ENCODE measurements around the gene FAM20C.
"Not testable (repeated sequence)": the region's sequence is repeated elsewhere in the genome, so short reads cannot be mapped to it uniquely, and the experiment has no call there.

The FAM20C gene

DNA sequence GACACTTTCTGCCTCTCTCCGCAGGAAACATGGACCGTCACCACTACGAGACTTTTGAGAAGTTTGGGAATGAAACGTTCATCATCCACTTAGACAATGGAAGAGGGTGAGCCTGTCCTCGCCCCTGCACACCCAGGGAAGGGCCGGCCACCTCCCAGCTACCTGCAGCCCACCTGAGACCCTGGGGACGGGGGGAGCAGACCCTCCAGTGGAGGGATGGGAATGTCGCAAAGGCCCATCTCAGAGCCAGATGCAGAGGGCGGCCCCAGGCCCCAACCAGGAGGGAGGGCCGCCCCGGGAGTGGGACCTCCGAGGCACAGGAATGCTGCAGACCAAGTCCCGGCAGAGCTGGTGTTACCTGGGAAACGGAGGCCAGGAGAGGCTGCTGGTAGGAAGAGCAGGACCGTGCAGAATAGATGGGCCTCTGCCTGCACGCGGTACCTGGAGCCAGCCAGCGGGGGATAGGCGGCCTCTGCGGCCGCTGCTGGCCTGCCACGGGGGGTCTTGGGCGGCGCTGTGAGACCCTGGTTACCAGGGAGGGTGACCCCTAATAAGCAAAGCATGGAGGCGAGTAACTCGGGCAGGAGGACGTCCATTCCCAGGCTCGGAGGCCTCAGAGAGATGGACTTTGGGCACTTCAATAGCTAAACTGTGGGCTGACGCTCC, 64.7 kb downstream of the FAM20C start:
- DNase-seq (ENCODE audit: low read depth in 2 of 2), result no peak

DNA sequence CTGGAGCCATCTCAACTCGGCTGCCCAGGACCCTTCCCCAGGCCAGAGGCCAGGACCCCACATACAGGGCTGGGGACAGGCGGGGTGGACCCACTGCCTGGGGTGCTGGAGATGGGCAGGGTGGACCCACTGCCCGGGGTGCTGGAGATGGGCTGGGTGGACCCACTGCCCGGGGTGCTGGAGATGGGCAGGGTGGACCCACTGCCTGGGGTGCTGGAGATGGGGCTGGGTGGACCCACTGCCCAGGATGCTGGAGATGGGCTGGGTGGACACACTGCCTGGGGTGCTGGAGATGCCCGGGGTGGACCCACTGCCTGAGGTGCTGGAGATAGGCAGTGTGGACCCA, 65.2 kb downstream of the FAM20C start:
- no peak for DNase-seq (ENCODE audit: low read depth in 2 of 2)

DNA sequence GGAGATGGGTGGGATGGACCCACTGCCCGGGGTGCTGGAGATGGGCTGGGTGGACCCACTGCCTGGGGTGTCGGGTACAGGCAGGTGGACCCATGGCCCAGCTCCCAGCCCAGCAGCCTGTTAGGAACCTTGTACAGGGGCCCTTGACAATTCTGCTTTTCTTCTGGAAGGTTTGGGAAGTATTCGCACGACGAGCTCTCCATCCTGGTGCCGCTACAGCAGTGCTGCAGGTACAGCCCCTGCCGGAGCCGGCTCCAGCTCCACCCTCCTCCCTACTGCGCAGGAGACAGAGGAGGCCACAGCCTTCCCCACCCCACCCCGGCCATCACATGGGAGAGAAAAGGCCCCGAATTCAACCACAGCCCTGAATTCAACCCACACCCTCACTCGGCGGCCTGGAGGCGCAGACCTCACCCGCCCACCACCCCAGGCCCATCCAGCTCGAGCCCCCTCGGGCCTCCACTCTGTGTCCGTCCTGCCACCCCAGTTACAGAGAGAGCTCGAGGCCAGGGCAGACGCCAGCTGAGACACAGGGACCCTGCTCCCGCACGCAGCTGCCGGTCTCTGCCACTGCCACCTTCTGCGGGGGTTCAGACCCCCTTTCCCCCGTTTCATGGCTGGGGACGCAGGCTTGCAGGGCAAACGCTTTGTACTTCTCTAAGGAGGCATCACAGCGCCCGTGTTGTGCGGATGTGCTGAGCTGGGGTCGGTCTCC, 66.3 kb downstream of the FAM20C start:
- no peak for DNase-seq (ENCODE audit: low read depth in 2 of 2)

DNA sequence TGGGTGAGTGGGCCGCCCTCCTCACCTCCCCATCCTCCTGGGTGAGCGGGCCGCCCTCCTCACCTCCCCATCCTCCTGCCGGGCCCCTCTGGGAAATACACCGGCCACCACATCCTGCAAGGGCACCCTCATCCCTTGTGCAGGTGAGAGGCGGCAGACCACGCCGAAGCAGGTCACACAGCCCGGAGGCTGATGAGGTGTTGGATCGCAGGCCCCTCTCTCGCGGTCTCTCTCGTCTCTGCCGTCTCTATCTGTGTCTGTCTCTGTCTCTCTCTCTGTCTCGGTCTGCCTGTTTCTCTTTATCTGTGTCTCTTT, 66.8 kb downstream of the FAM20C start:
- DNase-seq (ENCODE audit: low read depth in 2 of 2), result no peak

DNA sequence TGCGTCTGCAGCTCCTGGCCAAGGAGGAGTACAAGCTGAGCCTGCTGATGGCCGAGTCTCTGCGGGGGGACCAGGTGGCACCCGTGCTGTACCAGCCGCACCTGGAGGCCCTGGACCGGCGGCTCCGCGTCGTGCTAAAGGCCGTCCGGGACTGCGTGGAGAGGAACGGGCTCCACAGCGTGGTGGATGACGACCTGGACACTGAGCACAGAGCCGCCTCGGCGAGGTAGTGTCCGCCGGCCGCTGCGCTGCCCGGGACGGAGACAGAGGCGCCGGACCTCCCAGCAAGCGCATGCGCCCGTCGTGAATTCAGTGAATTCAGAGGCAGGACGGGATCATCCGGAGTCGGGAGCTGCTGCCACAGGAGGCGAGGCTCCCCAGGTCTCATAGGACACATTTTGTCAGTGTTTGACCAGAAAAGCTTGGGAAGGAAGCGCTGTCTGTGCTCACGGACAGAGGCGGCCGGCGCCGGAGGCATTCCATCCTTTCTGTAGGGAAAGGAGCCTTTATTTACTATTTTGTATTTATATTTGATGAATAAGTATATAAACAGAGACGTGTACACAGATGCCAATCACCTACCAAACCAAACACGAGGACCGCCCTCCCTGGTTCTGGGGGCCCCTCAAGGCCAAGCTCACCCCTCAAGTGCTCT, 67.5 kb downstream of the FAM20C start:
- DNase-seq (ENCODE audit: low read depth in 2 of 2), result no peak

DNA sequence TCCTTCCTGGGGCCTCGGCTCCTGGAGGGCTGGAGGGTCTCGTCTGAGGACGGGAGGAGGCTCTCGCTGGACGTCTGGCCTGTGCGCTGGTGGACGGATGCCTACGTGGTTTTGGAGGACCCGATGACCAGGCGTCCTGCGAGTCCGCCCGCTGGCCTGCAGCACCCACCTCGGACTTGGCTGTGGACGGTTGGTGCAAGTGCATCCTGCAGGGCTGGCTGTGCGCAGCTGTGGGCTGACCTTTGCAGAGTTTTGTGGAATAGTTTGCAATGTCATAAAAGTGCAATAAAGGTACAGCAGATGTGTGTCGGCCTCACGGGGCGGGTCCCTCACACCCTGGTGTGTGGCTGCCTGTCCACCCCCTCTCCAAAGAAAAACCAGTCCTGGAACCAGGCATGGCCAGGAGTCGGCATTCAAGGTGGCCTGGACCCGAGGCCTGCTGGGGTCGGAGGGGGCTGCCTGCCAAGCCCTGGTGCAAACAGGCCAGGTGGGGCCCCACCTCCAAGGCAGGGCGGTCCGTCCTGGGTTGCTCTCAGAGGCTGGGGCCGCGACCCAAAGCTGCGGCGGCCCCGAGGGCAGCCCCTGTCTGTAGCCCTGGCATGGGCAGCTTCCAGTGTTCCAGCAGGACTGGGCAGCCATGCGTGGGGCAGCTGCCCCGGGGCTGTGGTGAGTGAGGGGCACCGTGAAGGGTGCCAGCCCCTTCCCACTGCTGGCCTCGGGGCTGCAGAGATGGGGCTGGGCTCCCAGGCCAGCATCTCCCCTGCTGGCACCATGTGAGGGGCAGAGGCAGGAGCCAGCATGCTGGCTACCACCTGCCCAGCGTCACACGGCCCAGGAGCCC, 68.3 kb downstream of the FAM20C start:
- DNase-seq (ENCODE audit: low read depth in 2 of 2), result no peak

DNA sequence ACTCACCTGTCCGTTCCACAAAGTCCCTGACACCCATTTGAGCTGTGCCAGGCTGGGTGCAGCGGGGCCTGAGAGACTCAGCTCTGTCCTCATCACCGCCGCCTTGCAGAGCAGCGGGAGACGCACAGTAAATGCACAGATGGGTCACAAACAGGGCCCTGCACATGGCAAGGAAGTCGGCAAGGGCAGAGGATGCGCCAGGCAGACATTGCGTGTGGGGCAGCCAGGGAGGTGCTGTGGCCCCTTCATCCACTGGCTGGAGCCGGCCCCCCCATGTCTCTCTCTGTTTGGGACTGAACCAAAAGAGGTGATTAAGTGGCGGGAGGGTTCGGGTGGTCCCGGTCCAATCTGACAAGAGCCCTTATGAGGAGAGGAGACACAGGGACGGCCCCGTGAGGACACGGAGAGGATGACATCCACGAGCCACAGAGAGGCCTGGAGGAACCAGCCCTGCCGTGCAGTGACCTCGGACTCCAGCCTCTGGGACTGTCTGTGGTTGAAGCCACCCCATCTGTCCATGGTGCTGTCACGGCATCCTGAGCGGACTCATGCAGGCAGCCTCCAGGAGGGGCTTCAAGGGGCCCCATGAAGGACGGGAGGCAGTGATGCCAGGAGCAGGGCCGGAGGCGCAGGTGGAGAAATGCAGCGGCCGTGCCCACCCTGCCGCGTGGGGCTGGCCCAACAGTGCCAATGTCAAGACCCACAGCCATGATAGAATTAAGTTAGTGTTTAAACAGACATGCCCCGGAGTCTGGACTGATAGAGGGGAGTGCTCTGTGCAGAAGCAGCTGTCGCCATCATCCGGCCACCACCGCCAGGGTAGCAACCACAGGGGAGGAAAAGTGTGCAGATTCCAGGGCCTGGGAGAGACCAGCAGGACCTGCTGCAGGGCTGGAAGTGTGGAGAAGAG, 69.2 kb downstream of the FAM20C start:
- no peak for DNase-seq (ENCODE audit: low read depth in 2 of 2)

DNA sequence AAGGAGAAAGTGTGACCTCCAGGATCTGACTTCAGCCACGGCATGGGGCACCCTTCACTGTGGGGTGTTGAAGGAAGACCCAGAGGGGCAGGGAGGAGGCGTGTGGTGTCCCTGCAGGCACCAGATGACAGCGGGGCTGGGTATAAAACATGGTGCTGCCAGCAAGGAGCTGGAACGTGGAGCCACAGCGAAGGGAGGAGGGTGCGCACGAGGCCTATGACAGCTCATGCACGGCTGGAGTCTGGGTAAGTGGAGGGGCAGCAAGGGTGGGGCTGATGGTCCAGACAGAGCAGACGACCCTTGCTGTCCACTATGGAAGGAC, 69.8 kb downstream of the FAM20C start:
- DNase-seq (ENCODE audit: low read depth in 2 of 2), result no peak

DNA sequence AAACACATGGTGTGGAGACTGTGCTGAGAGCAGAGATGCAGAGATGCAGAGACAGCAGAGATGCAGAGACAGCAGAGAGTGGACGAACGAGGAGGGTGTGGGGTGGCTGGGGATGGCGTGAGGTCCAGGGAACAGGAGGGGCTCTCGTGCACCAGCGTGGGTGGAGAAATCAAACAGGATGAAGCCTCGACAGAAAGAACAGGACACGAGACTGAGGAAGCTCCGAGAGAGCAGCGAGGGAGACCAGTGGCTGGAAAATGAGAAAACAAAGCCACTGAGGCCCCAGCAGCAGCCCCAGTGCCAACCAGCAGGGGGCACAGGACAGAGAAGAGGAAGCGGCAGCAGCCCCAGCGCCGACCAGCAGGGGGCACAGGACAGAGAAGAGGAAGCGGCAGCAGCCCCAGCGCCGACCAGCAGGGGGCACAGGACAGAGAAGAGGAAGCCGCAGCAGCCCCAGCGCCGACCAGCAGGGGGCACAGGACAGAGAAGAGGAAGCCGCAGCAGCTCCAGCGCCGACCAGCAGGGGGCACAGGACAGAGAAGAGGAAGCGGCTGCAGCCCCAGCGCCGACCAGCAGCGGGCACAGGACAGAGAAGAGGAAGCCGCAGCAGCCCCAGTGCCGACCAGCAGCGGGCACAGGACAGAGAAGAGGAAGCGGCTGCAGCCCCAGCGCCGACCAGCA, 70.4 kb downstream of the FAM20C start:
- DNase-seq (ENCODE audit: low read depth in 2 of 2), result not testable (repeated sequence)

DNA sequence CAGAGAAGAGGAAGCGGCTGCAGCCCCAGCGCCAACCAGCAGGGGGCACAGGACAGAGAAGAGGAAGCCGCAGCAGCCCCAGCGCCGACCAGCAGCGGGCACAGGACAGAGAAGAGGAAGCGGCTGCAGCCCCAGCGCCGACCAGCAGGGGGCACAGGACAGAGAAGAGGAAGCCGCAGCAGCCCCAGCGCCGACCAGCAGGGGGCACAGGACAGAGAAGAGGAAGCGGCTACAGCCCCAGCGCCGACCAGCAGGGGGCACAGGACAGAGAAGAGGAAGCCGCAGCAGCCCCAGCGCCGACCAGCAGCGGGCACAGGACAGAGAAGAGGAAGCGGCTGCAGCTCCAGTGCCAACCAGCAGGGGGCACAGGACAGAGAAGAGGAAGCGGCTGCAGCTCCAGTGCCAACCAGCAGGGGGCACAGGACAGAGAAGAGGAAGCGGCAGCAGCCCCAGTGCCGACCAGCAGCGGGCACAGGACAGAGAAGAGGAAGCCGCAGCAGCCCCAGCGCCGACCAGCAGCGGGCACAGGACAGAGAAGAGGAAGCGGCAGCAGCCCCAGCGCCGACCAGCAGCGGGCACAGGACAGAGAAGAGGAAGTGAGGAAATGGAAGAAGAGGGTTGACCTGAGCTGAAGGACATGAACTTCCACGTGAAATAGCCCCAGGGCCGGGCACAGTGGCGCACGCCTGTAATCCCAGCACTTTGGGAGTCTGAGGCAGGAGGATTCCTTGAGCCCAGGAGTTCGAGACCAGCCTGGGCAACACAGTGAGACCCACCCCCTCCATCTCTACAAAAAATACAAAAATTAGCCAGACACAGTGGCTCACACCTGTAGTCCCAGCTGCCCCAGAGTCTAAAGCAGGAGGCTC, 71.3 kb downstream of the FAM20C start:
- DNase-seq (ENCODE audit: low read depth in 2 of 2), result not testable (repeated sequence)

DNA sequence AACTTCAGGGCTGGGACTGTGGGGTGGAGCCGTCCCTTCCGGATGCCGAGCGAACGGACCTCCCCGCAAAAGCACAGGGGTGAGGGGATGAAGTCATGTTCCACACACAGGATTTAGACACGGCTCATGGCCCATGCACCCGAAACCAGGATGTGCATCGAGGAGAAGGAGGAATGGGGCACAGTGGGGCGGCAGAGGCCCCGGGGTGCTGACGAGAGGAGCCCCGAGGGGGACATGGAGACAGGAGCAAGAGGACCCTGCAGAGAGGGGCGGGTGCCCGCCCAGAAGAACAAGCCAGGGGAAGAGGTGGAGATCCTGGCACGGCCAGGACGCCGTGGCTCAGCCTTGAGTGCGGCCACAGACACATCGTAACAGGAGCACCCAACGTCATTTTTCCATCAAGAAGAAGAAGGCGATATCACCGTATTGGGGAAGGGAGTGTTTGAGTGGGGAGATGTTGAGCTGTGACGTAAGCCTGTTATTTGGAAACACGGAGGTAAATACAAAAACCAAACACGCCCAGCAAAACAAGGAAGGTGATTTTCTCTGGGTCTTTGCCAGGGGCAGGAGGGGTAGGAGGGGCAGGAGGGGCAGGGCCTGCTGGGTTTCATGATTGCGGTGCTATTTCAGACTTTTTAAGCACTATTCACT, 72.3 kb downstream of the FAM20C start:
- no peak for DNase-seq (ENCODE audit: low read depth in 2 of 2)

DNA sequence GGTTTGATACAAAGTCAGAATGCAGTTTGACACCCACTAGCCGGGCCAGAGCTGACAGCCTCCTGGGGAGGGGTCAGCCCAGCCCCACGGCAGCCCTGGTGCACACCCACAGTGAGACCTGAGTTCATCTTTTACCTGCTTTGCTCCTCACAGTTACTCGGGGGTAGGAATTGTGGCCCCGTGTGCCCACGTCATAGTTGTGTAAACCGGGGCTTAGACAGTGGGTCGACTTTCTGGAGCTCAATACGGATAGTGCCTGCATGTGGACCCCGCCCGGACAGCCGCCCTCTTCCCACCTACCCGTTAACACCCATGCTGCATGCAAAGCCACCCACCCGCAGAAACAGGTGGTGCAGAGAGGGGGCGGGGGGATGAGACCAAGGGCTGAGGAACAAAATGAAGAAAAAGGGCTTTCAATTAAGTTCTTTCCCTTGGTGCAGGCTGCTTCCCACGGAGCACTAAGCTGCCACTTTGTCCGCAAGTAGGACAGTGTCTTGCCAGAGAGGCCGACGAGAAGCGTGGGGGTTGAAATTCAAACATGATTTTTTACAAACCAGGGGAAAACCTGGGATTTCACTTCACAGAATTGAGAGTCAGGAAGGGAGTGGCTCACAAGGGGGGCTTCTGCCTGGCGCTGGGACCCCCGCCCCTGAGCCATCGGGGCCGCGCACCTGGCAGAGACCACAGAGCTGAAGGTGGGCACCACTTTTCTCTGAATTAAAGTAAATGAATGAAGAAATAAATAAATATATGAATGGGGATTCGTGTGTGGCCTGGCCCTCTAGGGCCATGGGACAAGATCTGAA, 73.0 kb downstream of the FAM20C start:
- DNase-seq (ENCODE audit: low read depth in 2 of 2), result no peak

DNA sequence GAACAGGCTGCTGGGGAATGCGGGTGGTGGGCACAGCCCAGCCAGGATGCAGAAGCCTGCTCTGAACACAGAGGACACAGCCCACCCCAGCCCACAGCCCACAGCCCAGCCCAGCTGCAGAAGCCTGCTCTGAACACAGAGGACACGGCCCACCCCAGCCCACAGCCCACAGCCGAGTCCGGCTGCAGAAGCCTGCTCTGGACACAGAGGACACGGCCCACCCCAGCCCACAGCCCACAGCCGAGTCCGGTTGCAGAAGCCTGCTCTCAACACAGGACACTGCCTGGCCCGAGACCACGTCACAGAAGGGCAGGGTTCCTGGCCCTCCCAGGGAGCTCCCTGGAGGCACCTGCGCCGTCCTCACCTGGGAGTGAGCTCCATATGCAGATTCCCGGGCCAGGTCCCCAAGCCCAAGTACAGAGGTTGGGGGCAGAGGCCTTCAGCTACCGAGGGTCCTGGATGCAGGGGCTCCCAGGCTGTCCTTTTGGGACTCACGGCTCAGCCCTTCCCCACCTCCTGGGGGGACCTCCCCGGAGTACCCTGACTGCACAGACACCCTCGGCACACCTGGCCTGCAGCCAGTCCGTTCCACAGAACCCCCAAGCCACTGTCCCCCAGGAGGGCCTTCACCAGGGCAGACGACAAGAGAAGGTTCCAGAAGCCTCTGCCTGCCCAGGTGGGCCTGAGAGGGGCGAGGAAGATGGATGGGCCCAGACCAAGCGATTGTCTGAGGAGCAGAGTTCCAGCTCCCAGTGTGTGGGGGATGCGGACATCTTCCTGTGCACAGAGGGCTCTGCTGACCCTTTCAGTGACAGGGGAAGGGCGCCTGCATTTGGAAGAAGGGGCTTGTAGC, 73.9 kb downstream of the FAM20C start:
- no peak for DNase-seq (ENCODE audit: low read depth in 2 of 2)

DNA sequence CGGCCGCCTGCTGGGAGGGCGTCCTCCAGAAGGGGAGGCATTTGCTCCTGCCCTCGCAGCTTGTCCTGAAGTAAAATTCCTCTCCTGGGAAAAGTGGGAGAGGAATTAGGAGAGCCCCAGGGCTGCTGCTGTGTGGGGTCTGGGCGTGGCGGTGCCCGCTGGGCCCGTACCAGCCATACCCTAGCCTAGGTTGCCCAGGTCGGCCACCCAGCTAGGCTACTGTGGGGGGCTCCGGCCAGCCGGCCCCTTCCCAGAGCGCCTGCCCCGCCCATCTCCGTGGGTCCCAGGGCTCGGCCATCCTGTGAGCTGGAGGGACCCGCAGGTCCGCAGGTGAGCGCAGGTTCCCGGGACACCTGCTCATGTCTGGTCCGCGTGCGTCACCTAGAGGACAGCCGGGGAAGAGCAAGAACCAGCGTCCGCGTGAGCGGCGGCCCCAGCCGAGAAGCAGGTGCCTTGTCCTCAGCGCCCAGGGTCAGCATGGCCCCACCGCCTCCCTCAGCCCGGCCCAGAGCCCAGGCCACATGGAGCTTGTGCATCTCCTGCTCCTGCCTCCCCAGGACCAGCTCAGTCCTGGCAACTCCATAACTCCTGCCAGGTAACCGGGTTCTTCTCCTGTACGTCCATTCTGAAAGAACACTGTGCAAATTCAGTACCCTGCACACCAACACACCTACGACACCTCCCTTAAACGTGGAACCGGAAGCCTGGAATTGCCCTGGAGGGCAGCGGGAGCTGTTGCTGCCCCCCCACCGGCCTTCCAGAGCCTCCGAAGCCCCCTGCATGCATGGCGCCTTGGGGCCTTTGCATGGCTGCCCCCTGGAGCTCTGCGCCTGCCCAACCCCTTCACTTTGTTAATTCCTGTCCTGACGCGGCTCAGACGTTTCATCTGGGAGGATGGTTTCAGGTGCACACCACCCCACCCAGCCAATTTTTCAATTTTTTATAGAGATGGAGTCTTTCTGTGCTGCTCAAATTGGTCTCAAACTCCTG, 74.8 kb downstream of the FAM20C start:
- DNase-seq (ENCODE audit: low read depth in 2 of 2), result no peak

DNA sequence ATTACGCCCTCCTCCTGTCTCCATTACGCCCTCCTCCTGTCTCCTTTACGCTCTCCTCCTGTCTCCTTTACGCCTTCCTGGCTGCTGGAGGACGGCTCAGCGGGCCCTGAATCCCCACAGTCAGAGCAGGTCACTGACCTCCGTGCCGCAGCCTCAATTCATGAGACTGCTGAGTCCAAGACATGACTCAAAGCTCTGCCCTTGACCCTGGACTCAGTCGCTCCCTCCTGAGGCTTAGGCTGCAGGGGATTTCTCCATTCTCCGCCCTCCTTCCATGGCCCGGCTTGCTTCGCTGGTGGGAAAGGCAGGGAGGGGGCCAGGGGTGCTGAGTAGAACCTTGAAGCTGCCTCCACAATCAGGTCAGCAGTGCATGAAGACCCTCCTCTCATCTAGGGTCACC, 76.6 kb downstream of the FAM20C start:
- DNase-seq (ENCODE audit: low read depth in 2 of 2), result no peak

DNA sequence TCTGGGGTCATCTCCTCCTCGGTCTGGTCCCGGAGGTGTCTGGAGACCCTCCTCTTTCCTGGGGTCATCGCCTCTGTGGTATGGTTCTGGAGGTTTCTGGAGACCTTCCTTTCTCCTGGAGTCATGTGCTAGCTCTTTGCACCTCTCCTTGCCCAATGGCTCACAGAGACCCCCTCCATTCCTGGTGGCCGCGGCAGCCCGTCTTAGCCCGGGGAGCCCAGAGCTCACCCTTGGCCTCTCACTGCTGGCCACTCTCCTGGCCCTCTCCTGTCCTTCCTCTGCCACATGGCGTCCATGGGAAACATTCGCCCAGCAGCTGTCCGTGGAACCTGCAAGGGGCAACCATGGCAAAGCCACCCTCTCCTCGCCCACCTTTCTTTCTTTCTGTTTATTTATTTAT, 77.3 kb downstream of the FAM20C start:
- no peak for DNase-seq (ENCODE audit: low read depth in 2 of 2)
